ENCODE data around the gene ANKRD2.
"Not testable (repeated sequence)": the region's sequence is repeated elsewhere in the genome, so short reads cannot be mapped to it uniquely, and the experiment has no call there.

ANKRD2 gene

GRCh38 chr10:97573021-97573420, 442 bp downstream of the ANKRD2 start:
- no peak for DNase-seq

- DNase-seq: no peak
Measured at GRCh38 chr10:97573672-97574071, 1.1 kb downstream of the ANKRD2 start.

- DNase-seq: no peak
Measured at GRCh38 chr10:97574374-97575126, 2.0 kb downstream of the ANKRD2 start.

- no peak for DNase-seq
Measured at GRCh38 chr10:97575127-97575668, 2.6 kb downstream of the ANKRD2 start.

- not testable (repeated sequence) for DNase-seq
Measured at GRCh38 chr10:97576487-97576886, 3.9 kb downstream of the ANKRD2 start.

- DNase-seq: no peak
Measured at GRCh38 chr10:97577701-97578100, 5.1 kb downstream of the ANKRD2 start.

- no peak for DNase-seq
Measured at GRCh38 chr10:97578171-97578844, 5.7 kb downstream of the ANKRD2 start.

GRCh38 chr10:97580421-97581367, 8.1 kb downstream of the ANKRD2 start:
- DNase-seq: no peak

GRCh38 chr10:97582169-97582568, 9.6 kb downstream of the ANKRD2 start:
- no peak for DNase-seq

- DNase-seq: no peak
Measured at GRCh38 chr10:97583476-97583875, 10.9 kb downstream of the ANKRD2 start.

GRCh38 chr10:97584060-97584797, 11.7 kb downstream of the ANKRD2 start, which contains the start of gene HOGA1:
Gene HOGA1 (plus strand): TSS chr10:97584389. CDS start chr10:97584704, 315 bp downstream.
- no peak for DNase-seq

- DNase-seq: no peak
Measured at GRCh38 chr10:97584798-97585438, 12.3 kb downstream of the ANKRD2 start.

GRCh38 chr10:97585439-97585811, 12.8 kb downstream of the ANKRD2 start:
- DNase-seq: no peak

GRCh38 chr10:97587183-97587582, 14.6 kb downstream of the ANKRD2 start:
- no peak for DNase-seq

GRCh38 chr10:97589479-97589878, 16.9 kb downstream of the ANKRD2 start, which contains the start of gene C10orf62:
Gene C10orf62 (plus strand): TSS chr10:97589721. CDS start chr10:97589898, 177 bp downstream.
- DNase-seq: no peak

GRCh38 chr10:97590082-97590747, 17.6 kb downstream of the ANKRD2 start:
- DNase-seq: peak; percentile 10 to 14

GRCh38 chr10:97590748-97591495, 18.3 kb downstream of the ANKRD2 start:
- no peak for DNase-seq

GRCh38 chr10:97593421-97593820, 20.8 kb downstream of the ANKRD2 start:
- no peak for DNase-seq

- no peak for DNase-seq
Measured at GRCh38 chr10:97596101-97597082, 23.8 kb downstream of the ANKRD2 start.

Measured in CD4-positive, alpha-beta T cell treated with Interleukin-4 for 1 hour (primary cell).